ENCODE measurements around the gene CFAP47.

DNA sequence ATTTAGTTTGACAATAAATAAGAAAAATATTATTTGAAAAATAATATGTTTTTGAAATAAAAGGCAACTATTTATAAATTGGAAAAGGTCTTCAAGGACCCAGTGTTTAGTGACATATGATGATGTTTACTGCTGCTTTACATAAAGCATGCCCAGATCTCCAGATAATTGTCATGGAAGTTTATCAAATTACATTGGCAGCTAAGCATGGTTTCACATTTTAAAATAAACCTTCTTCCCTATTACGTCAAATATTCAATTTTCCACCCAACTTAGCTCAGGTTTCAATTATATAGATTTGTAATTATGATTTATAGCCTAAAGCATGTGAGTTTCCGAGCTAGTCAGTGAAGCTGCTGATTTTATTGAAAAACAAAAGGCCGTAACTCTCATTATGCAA, 417.2 kb downstream of the CFAP47 start:
- TF ChIP-seq, protein P1, sequence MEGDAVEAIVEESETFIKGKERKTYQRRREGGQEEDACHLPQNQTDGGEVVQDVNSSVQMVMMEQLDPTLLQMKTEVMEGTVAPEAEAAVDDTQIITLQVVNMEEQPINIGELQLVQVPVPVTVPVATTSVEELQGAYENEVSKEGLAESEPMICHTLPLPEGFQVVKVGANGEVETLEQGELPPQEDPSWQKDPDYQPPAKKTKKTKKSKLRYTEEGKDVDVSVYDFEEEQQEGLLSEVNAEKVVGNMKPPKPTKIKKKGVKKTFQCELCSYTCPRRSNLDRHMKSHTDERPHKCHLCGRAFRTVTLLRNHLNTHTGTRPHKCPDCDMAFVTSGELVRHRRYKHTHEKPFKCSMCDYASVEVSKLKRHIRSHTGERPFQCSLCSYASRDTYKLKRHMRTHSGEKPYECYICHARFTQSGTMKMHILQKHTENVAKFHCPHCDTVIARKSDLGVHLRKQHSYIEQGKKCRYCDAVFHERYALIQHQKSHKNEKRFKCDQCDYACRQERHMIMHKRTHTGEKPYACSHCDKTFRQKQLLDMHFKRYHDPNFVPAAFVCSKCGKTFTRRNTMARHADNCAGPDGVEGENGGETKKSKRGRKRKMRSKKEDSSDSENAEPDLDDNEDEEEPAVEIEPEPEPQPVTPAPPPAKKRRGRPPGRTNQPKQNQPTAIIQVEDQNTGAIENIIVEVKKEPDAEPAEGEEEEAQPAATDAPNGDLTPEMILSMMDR (IDR thresholded peaks at IDR 0.05), result no peak
- TF ChIP-seq ZNF121 (CRISPR knock-in tag; IDR thresholded peaks at IDR 0.05), result no peak
- no peak for TF ChIP-seq TCF7 (CRISPR knock-in tag; IDR thresholded peaks at IDR 0.05; ENCODE audit: low read depth)
- no peak for TF ChIP-seq TEAD4 (CRISPR knock-in tag; IDR thresholded peaks at IDR 0.05)
- TF ChIP-seq, protein P2, sequence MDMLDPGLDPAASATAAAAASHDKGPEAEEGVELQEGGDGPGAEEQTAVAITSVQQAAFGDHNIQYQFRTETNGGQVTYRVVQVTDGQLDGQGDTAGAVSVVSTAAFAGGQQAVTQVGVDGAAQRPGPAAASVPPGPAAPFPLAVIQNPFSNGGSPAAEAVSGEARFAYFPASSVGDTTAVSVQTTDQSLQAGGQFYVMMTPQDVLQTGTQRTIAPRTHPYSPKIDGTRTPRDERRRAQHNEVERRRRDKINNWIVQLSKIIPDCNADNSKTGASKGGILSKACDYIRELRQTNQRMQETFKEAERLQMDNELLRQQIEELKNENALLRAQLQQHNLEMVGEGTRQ (CRISPR knock-in tag; IDR thresholded peaks at IDR 0.05), result no peak
